Measurements from ENCODE around the gene CDCA8.

GRCh38 chr1:37748565-37748964, 56.2 kb downstream of the CDCA8 start:
- TF ChIP-seq CTCF (IDR thresholded peaks at IDR 0.05) (no peak), POLR2A (IDR thresholded peaks at IDR 0.05) (no peak), EP300 (IDR thresholded peaks at IDR 0.05) (no peak)
